Measurements from ENCODE around the gene SMG1.
"Not testable (repeated sequence)": the region's sequence is repeated elsewhere in the genome, so short reads cannot be mapped to it uniquely, and the experiment has no call there.

The SMG1 gene
- long read RNA-seq, donor 1: 0 reads
- long read RNA-seq, donor 2: 0 reads
- long read RNA-seq, donor 3, partial matches to known transcripts: 0 of 1 reads
- long read RNA-seq, donor 3, other reads (novel, unspliced or antisense): 0 of 1 reads
- long read RNA-seq, donor 4: 0 reads
- long read RNA-seq, donor 5: 0 reads
- long read RNA-seq, donor 6: 0 reads
- long read RNA-seq, donor 7: 0 reads
- long read RNA-seq, donor 8: 0 reads

- DNase-seq: peak; percentile 99
Measured at GRCh38 chr16:18925986-18926865, at the start of gene SMG1. TSS of gene SMG1 (minus strand) at chr16:18926408. CDS start at chr16:18926041, 367 bp downstream.

- no peak for DNase-seq
Measured at GRCh38 chr16:18975109-18975508, 48.9 kb upstream of the SMG1 start.

GRCh38 chr16:18969855-18970240 lies 43.6 kb upstream of the SMG1 start:
- DNase-seq: no peak

GRCh38 chr16:18969050-18969854 lies 43.0 kb upstream of the SMG1 start:
- peak; percentile 69 for DNase-seq

GRCh38 chr16:18966791-18967190 lies 40.6 kb upstream of the SMG1 start:
- DNase-seq: no peak

- no peak for DNase-seq
Measured at GRCh38 chr16:18965555-18965954, 39.3 kb upstream of the SMG1 start.

GRCh38 chr16:18959031-18959505 lies 32.9 kb upstream of the SMG1 start:
- no peak for DNase-seq

GRCh38 chr16:18958621-18959029 lies 32.4 kb upstream of the SMG1 start:
- no peak for DNase-seq

GRCh38 chr16:18956658-18957241 lies 30.5 kb upstream of the SMG1 start:
- DNase-seq: not testable (repeated sequence)

GRCh38 chr16:18955874-18956580 lies 29.8 kb upstream of the SMG1 start:
- DNase-seq: not testable (repeated sequence)

GRCh38 chr16:18953547-18953946 lies 27.3 kb upstream of the SMG1 start:
- DNase-seq: no peak

- DNase-seq: no peak
Measured at GRCh38 chr16:18950469-18951185, 24.4 kb upstream of the SMG1 start.

- no peak for DNase-seq
Measured at GRCh38 chr16:18948372-18949020, 22.3 kb upstream of the SMG1 start.

GRCh38 chr16:18945233-18945632 lies 19.0 kb upstream of the SMG1 start:
- no peak for DNase-seq

- DNase-seq: no peak
Measured at GRCh38 chr16:18943414-18943813, 17.2 kb upstream of the SMG1 start.

GRCh38 chr16:18942061-18942460 lies 15.9 kb upstream of the SMG1 start:
- no peak for DNase-seq

GRCh38 chr16:18941471-18941870 lies 15.3 kb upstream of the SMG1 start:
- DNase-seq: no peak

GRCh38 chr16:18938986-18939385 lies 12.8 kb upstream of the SMG1 start:
- DNase-seq: no peak

GRCh38 chr16:18937390-18937789 lies 11.2 kb upstream of the SMG1 start:
- no peak for DNase-seq

- DNase-seq: no peak
Measured at GRCh38 chr16:18936727-18937340, 10.6 kb upstream of the SMG1 start.
